Spleen (tissue), 11 donors: Measurements from ENCODE around the gene PRPS1. TPM values are rescaled to one million over a fixed set of nuclear protein-coding genes. Genes with fewer than 3 reads are reported as not detected.

ENCODE experiments used
- DNase-seq: peaks from one replicate; pipeline ENCODE4 v3.0.0-alpha.2; 2020
- H3K27ac ChIP-seq, 8 donors: fragments of 200-600 bp; sonication (generic) in 7 of 8; 1 replicate in 4 of 8; 2 replicates in 4 of 8; pipeline versions ENCODE4 v1.5.0 to v1.8.0; 2016 to 2021; ENCODE audit warnings: inconsistent platforms in 4 of 8, mild to moderate bottlenecking in 4 of 8, moderate library complexity in 1 of 8
- H3K27me3 ChIP-seq, 7 donors: fragments of 200-600 bp; sonication (generic) in 6 of 7; replicated peaks in 1 of 7; 1 replicate in 4 of 7; 2 replicates in 3 of 7; pipeline versions ENCODE4 v1.5.0 to v1.8.0; 2016 to 2021; ENCODE audit warnings: inconsistent platforms in 3 of 7, mild to moderate bottlenecking in 1 of 7
- H3K36me3 ChIP-seq, 6 donors: fragments of 200-600 bp; sonication (generic) in 5 of 6; 1 replicate in 4 of 6; 2 replicates in 2 of 6; pipeline versions ENCODE4 v1.5.0 to v1.8.0; 2016 to 2021; ENCODE audit warnings: inconsistent platforms in 2 of 6
- H3K4me1 ChIP-seq, 6 donors: fragments of 200-600 bp; sonication (generic) in 5 of 6; 1 replicate in 3 of 6; 2 replicates in 3 of 6; pipeline versions ENCODE4 v1.5.0 to v1.8.0; 2016 to 2021; ENCODE audit warnings: inconsistent platforms in 3 of 6
- H3K4me3 ChIP-seq, 8 donors: fragments of 200-600 bp; sonication (generic) in 7 of 8; 1 replicate in 4 of 8; 2 replicates in 4 of 8; pipeline versions ENCODE4 v1.5.0 to v1.8.0; 2016 to 2021; ENCODE audit warnings: inconsistent platforms in 4 of 8, mild to moderate bottlenecking in 4 of 8, moderate library complexity in 2 of 8
- H3K9me3 ChIP-seq, 8 donors: fragments of 200-600 bp; sonication (generic) in 7 of 8; 1 replicate in 4 of 8; 2 replicates in 4 of 8; pipeline versions ENCODE4 v1.5.0 to v1.8.0; 2016 to 2021; ENCODE audit warnings: inconsistent platforms in 4 of 8
- POLR2A ChIP-seq, 3 donors: fragments of 450-650 bp; IDR thresholded peaks; one replicate each; pipeline ENCODE4 v1.5.1; 2017; ENCODE audit warnings: antibody characterized with exemption in 3 of 3, mild to moderate bottlenecking in 1 of 3
- POLR2AphosphoS5 ChIP-seq, 3 donors: sonication (generic); formaldehyde crosslinking; IDR thresholded peaks; one replicate each; pipeline ENCODE4 v1.5.1; 2017; ENCODE audit warnings: antibody characterized with exemption in 3 of 3
- WGBS, 5 donors: extraction: QIAGEN DNeasy Blood & Tissue Kit in 3 of 5; methylation state at CpG; one replicate each; pipeline versions ENCODE4 v1.1.5 to v1.1.7; 2013 to 2018; 5-methylcytosine and 5-hydroxymethylcytosine counted together
- intact Hi-C: fragments of 100-400 bp; cut with DNase I; formaldehyde crosslinking; loops from one replicate; pipeline ENCODE4 v1.15.0; 2023; ENCODE audit warnings: low total_unique reads
- polyA plus RNA-seq, 3 donors: library from polyadenylated mRNA; stranded (reverse); fragments of 200-250 nt; gene quantifications; one replicate each; pipeline ENCODE4 v1.2.1, GENCODE V29; 2013
- total RNA-seq, 7 donors: library from RNA; depleted of rRNA in 3 of 7; stranded (reverse); fragments of >200 nt in 3 of 7; fragmentation: NEBNext Ultra II Directional in 4 of 7; extraction: Animal tissue kit (Norgen Biotek cat#: 25700) in 4 of 7; gene quantifications; one replicate each; pipeline versions ENCODE4 v1.1.0 to v1.2.1, GENCODE V29; 2016 to 2021
- TF ChIP-seq, protein P1 (sequence below), 11 experiments: fragments of 200-600 bp in 7 of 11; fragments of 450-650 bp in 4 of 11; sonication (generic) in 4 of 11; IDR thresholded peaks in 8 of 11; conservative IDR thresholded peaks in 3 of 11; 1 replicate in 7 of 11; 2 replicates in 4 of 11; pipeline versions ENCODE4 v1.4.0 to v1.8.0; 2016 to 2021; ENCODE audit warnings: antibody characterized with exemption in 11 of 11, inconsistent platforms in 4 of 11, mild to moderate bottlenecking in 1 of 11
- donor health status: healthy with polysubstance abuse.
- donor health status: DM: no; HTN: no; CAD: no; lungs with moderate emphysema.
- donor health status: DM: no; HTN: no; CAD: no.
- donor health status: Bipolar disorder and iron deficiency.
- donor health status: healthy.
- donor health status: DM: no; HTN: no; CAD: no.
- donor health status: DM: yes; HTN: yes; CAD: no.

Gene PRPS1
- total and polyA plus RNA-seq, 10 donors = 15.0 to 47.6 (median 36.1) TPM

DNA sequence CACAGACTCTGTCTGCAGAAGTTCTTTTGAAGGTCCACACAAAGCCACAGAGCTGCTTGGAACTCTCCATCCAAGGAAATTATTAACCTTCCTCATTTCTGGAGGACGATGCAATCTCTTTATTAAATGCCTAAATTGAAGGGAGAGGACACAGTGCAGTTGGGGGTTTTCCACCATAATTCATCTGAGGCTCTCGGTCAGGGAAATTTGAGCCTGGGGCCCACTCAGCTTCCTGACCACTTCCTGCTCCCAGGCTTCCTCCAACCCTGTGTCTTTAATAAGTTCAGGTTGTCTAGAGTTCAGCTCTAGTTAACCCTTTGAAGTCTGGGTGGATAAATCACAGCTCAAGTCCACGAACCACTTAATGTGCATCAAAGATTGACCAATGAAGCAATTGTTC lies 58.5 kb downstream of the PRPS1 start:
- peak overlapping the region in 2 of 8 donors; percentile 78 to 88 for H3K27ac ChIP-seq
- H3K4me3 ChIP-seq = no peak overlapping the region
- intact Hi-C loops = no loop called here
- TF ChIP-seq POLR2A (IDR thresholded peaks at IDR 0.05) (no peak), POLR2AphosphoS5 (IDR thresholded peaks at IDR 0.05) (no peak)
- TF ChIP-seq, protein P1, sequence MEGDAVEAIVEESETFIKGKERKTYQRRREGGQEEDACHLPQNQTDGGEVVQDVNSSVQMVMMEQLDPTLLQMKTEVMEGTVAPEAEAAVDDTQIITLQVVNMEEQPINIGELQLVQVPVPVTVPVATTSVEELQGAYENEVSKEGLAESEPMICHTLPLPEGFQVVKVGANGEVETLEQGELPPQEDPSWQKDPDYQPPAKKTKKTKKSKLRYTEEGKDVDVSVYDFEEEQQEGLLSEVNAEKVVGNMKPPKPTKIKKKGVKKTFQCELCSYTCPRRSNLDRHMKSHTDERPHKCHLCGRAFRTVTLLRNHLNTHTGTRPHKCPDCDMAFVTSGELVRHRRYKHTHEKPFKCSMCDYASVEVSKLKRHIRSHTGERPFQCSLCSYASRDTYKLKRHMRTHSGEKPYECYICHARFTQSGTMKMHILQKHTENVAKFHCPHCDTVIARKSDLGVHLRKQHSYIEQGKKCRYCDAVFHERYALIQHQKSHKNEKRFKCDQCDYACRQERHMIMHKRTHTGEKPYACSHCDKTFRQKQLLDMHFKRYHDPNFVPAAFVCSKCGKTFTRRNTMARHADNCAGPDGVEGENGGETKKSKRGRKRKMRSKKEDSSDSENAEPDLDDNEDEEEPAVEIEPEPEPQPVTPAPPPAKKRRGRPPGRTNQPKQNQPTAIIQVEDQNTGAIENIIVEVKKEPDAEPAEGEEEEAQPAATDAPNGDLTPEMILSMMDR (IDR thresholded peaks at IDR 0.05 in 8 of 11, conservative IDR thresholded peaks at IDR 0.05 in 3 of 11) = no peak
- H3K36me3 ChIP-seq = no peaks in the 10 kb centered on the region
- peaks cover 3 to 55% (median 38%) of the 10 kb centered on the region in 6 donors for H3K4me1 ChIP-seq
- no peaks in the 10 kb centered on the region for H3K9me3 ChIP-seq
- H3K27me3 ChIP-seq = peaks cover 0 to 3% (median 0%) of the 10 kb centered on the region in 7 donors
- no peak for DNase-seq
- WGBS, 5 donors = 26 to 36% (median 33%) methylated on average over 3 of the region's 3 CpGs

DNA sequence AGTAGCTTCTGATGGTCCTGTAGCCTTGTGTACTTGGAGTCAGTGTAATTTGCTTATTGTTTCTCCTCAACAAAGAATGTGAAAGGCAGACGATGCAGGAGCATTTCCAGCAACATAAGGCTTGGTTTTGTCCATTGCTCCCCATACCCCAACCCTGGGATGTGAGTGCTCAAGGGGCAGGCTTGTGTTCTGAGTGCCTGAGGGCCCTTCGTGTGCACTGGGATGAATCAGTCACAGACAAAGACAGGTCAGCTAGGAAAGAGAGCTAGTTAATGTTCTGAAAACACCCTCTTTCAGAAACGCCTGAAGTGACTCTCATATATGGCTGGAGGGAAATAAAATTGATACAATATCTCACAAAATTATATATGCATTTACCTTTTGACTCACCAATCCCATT lies 59.1 kb downstream of the PRPS1 start:
- WGBS, 5 donors = 63 to 89% (median 85%) methylated on average over 2 to 3 of the region's 3 CpGs
- no peak for DNase-seq
- Histone ChIP-seq H3K4me3 (no peak overlapping the region), H3K27ac (peak overlapping the region in 1 of 8 donors; percentile 88), H3K27me3 (peaks cover 0 to 3% (median 0%) of the 10 kb centered on the region in 7 donors), H3K9me3 (no peaks in the 10 kb centered on the region), H3K4me1 (peaks cover 2 to 51% (median 35%) of the 10 kb centered on the region in 6 donors), H3K36me3 (no peaks in the 10 kb centered on the region)
- TF ChIP-seq, protein P1 (IDR thresholded peaks at IDR 0.05 in 8 of 11, conservative IDR thresholded peaks at IDR 0.05 in 3 of 11) = no peak
- TF ChIP-seq POLR2AphosphoS5 (IDR thresholded peaks at IDR 0.05) (no peak), POLR2A (IDR thresholded peaks at IDR 0.05) (no peak)
- intact Hi-C loops = no loop called here

DNA sequence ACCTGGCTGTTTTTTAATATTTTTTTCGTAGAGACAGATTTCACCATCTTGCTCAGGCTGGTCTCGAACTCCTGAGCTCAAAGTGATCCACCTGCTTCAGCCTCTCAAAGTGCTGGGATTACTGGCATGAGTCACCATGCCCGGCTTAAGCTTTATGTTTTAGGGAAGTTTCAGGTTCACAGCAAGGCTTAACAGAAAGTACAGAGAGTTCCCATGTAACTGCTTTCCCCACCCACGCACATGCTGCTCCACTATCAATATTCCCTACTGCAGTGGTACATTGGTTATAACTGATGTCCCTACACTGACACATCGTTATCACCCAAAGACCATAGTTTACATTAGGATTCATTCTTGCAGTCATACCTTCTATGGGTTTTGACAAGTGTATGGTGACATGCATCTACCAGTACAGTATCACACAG lies 62.7 kb downstream of the PRPS1 start:
- H3K9me3 ChIP-seq = no peaks in the 10 kb centered on the region
- H3K4me3 ChIP-seq = no peak overlapping the region
- DNase-seq = no peak

DNA sequence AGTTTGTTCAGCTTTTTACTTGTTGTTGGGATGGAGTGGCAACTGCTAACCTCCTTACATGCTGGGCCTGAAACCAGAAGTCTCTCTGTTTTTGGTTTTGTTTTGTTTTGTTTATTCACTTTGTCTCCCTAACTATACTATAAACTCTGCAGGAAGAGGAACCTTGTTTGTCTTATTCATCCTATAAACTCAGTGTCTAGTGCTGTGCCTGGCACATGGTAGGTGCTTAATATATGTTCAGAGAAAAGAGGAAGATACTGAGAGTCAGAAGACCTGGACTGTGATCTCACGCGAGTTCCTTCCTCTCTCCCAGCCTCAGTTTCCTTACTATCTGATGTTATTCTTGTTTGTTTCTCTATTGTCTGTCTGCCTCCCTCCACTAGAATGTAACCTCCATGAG lies 71.3 kb downstream of the PRPS1 start:
- H3K27ac ChIP-seq = peak overlapping the region in 6 of 8 donors; percentile 51 to 91 (median 78)
- TF ChIP-seq, protein P1 (IDR thresholded peaks at IDR 0.05 in 8 of 11, conservative IDR thresholded peaks at IDR 0.05 in 3 of 11) = no peak
- TF ChIP-seq POLR2AphosphoS5 (IDR thresholded peaks at IDR 0.05) (no peak), POLR2A (IDR thresholded peaks at IDR 0.05) (no peak)
- peak overlapping the region in 1 of 8 donors; percentile 23 for H3K4me3 ChIP-seq
- intact Hi-C loops = no loop called here
- peaks cover 0 to 34% (median 25%) of the 10 kb centered on the region in 6 donors for H3K4me1 ChIP-seq
- 26 to 71% (median 64%) methylated on average over 2 of the region's 2 CpGs for WGBS, 5 donors
- no peaks in the 10 kb centered on the region for H3K36me3 ChIP-seq
- no peak for DNase-seq
- H3K27me3 ChIP-seq = peaks cover 0 to 15% (median 0%) of the 10 kb centered on the region in 7 donors
- no peaks in the 10 kb centered on the region for H3K9me3 ChIP-seq

More for the DNA sequence above, 62.7 kb downstream of the PRPS1 start:
- Histone ChIP-seq H3K27me3 (peaks cover 0 to 3% (median 0%) of the 10 kb centered on the region in 7 donors), H3K4me1 (peaks cover 0 to 16% (median 6%) of the 10 kb centered on the region in 6 donors), H3K27ac (peak overlapping the region in 1 of 8 donors; percentile 54), H3K36me3 (no peaks in the 10 kb centered on the region)
- intact Hi-C loops = no loop called here
- no peak for TF ChIP-seq POLR2AphosphoS5 (IDR thresholded peaks at IDR 0.05)
- no peak for TF ChIP-seq POLR2A (IDR thresholded peaks at IDR 0.05)
- TF ChIP-seq, protein P1 (IDR thresholded peaks at IDR 0.05 in 8 of 11, conservative IDR thresholded peaks at IDR 0.05 in 3 of 11) = no peak
- WGBS, 5 donors = 62 to 82% (median 75%) methylated on average over 5 of the region's 5 CpGs
